DMS79 treated with DMSO at 0.1 percent for 48 hours (cell line): Measurements from ENCODE around the gene RRP9.
"Not testable (repeated sequence)": the region's sequence is repeated elsewhere in the genome, so short reads cannot be mapped to it uniquely, and the experiment has no call there.

Experiments
- DNase-seq: peaks from one replicate; lab custom pipeline; 2025; lab: John Stamatoyannopoulos, UW

Gene RRP9

GRCh38 chr3:51938780-51939425, 2.8 kb downstream of the RRP9 start:
- DNase-seq, result no peak

DNA sequence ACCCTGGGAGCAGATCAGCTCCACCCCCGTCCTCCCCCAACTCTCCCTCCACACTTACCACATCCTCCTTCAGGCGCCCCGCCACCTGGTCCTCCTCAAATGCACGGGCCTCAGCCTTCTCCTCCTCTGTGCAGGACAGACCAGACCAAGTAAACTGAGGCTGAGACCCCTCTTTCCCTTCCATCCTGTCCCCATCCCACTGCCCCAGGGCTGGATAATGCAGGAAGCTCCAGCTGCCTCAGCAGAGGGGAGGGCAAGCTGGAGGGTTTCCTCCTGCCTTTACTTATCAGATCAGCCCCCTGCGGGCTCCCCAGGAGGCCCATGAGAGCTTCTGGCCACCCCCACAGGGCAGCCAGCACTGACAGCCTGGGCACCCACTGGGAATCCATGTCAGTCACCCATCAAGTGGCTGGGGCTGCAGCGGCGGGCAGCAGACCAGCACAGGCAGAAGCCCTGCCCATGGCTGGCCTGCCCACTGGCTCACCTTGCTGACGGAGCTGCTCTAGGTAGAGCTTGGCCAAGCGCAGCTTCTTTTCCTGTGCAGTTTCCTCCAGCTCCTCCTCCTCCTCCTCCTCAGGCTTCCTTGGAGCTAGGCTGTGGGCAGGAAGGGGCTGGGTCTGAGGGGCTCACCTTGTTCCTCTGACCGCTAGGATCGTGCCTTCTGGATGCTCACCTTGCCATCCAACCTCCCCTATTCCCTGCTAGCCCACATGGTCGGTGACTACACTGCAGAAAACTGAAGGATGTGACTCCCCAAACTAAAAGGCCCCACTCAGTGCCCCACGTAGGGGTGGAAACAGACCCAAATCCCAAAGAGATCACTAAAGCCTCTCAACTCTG, 3.9 kb downstream of the RRP9 start:
- no peak for DNase-seq

- DNase-seq, result no peak
Measured at GRCh38 chr3:51937014-51937413, 4.7 kb downstream of the RRP9 start.

DNA sequence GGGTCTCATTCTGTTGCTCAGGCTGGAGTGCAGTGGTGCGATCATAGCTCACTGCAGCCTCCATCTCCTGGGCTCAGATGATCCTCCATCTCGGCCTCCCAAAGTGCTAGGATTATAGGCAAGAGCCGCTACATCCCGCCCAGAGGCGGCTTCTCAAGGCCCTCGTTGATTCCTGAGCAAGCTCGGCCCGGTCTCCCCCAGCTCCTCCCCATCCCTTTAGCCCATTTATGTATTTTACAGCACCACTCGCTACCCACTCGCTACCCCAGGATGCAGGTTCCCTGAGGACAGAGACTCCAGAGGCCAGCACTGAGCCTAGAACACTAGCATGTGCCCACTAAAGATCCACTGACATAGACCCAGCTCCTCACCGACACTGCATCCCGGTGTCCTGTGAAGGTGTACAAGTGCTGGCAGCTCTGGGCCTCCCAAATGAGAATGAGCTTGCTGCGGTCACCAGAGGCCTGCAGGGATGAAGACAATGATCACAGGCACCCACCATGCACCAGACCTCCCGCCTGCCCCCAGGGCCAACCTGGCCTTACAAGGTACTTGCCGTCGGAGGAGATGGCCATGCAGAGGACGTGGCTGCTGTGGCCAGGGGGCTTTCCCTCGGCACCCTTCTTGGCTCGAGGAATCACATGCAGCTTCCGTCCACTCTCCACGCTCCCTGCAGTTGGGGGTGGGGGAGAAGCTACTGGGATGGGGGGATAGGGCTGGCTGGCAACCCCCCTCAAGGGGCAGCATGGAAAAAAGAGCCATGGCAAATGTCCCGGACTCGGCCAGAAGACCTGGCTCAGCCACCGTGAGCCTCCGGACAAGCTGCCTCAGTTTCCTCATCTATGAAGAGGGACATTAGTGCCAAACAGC, 5.6 kb downstream of the RRP9 start:
- DNase-seq, result no peak

DNA sequence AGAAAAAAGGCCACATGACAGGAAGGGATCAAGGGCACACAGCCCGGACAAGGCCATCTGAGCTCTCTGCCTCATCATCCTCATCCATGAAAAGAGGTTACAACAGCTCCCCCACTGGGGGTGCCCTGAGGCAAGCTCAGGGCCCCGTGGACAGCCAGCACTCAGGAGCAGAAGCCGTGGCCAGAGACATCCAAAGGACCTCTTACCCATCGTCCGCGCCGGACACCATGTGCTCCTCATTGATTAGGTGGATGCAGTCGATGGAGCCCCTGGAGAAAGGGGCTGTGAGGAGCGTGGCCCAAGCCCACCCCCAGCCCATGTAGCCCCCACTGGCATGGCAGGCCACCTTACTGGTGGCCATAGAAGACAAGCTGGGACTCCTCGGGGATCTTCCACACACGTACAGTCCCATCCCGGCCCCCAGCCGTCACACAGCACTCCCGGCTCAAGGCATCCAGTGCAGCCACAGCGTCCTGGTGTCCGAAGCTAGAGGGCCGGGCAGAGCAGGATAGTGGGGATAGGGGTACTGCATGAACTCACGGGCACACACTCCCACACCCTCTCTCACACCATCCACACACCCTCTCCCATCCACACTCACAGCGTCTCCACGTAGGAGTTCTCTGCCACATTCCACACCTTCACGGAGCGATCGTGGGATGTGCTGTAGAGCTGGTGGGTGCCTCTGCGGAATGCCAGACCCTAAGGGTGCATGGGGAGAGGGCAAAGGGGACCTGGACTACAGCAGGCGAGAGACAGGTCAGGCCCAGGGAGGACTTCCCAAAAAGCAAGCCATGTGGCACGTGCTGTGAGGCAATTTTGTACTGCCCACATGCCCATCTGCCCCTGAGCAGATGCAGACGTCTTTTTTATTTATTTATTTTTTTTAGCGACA, 6.5 kb downstream of the RRP9 start:
- no peak for DNase-seq

DNA sequence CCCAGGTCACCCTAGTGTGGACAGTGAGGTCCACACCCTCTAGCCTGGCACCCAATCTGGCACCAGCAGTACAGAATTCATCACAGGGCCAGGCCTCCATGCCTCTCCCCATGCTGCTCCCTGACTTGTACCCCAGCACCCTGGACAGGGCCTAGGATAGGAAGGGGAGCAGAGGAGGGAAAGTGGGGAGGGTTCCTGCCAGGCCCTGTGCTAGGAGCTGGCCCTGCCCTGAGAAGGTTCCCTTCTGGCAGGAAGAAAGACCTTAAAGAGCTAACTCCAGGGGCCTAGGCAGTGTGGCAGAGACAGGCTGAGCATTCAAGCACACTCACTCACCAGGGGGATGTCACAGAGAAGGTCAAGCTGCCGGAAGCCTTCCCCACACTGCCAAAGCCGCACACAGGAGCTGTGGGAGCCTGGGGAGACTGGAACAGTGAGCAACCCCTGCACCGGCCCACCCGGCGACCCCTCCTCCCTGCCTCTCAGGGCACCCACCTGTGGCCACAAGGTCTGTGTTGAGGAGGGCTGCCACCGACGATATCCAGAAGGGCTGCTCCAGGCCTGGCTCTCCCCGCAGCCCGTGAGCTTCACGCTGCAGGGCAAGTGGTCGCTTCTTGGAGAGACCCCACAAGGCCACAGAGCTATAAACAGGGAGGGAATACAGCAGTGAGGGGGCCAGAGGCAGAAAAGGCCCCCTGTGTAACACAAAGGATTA, 7.4 kb downstream of the RRP9 start:
- no peak for DNase-seq

- no peak for DNase-seq
Measured at GRCh38 chr3:51933471-51934138, 8.1 kb downstream of the RRP9 start.

DNA sequence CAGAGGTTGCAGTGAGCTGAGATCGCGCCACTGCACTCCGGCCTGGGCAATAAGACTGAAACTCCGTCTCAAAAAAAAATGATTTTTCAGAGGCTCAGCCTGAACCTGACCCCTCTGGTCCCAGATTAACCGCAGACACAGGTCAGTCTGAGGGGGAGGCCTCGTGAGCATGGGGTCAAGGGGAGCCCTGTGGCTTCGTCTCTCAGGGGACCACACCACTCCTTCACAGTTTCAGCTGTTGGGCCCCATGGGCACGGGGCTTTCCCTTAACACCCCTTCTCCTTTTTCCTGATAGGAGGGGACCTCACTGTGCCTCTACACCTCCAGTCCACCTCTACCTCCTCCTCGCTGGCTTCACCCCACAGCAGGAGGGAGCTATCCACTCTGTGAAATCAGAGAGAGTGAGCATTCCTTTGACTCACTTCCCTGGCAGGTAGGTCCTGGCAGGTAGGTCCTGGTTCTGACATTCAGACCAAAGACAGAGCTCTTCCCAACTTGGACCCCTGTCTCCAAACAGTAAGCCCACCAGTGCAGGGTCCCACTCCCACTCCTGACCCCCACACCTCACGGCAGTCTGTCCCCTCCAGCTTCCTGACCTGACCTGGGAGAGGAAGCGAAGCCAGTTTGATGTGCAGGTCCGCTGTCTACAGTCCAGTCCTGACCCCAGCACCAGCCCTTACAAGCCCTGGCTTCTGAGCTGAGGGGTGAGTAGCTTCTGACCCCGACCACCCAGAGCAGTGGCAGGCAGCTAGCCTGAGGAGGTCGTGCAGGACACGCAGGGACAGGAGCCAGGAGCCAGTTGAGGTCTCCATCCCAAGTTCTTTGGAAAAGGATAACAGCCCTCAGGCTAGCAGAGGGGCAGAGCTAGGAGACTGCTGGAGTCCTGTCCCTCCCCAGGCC, 9.0 kb downstream of the RRP9 start:
- DNase-seq, result no peak

DNA sequence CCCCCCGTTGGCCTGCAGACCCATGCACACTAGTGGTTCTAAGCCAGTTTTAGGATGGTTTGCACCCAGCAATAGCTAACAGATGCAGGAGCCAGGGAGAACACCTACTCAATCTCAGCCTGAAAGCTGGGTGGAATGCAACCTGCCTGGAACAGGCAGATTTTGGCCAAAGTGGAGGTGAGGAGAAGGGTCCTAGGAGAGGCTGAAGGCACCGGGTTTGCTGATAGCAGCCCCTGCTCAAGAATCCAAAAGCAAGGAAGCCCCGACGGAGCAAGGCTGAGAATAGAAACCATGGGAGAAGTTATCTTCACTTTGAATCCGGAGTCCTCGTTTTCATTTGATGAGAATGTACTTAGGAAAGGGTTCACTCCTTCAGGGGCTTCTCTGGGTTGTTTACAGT, 9.9 kb downstream of the RRP9 start:
- DNase-seq, result no peak

- DNase-seq, result no peak
Measured at GRCh38 chr3:51930439-51930838, 11.3 kb downstream of the RRP9 start.

GRCh38 chr3:51929420-51930003, 12.2 kb downstream of the RRP9 start:
- no peak for DNase-seq

DNA sequence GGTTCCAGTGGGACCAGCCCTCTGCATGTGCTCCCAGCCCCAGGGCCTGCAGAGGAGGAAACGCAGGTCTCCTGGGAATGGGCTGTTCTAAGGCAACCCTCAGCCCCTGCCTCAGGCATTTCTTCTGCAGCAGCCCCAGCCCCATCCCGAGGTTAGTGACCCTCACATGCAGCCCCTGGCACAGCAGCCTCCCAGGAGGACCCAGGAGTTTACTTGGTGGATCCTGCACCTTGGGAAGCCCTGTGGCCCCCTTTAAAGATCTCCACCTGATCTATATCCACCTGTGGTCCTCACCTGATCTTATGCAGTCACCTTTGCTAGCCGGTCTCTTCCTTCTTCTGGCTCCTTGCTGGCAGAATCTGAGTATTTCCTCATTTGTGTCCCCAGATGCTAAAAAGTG, 12.7 kb downstream of the RRP9 start:
- not testable (repeated sequence) for DNase-seq

GRCh38 chr3:51928438-51928837, 13.3 kb downstream of the RRP9 start:
- no peak for DNase-seq

- no peak for DNase-seq
Measured at GRCh38 chr3:51927061-51927977, 14.4 kb downstream of the RRP9 start.

- DNase-seq, result no peak
Measured at GRCh38 chr3:51921081-51921578, 20.6 kb downstream of the RRP9 start.

DNA sequence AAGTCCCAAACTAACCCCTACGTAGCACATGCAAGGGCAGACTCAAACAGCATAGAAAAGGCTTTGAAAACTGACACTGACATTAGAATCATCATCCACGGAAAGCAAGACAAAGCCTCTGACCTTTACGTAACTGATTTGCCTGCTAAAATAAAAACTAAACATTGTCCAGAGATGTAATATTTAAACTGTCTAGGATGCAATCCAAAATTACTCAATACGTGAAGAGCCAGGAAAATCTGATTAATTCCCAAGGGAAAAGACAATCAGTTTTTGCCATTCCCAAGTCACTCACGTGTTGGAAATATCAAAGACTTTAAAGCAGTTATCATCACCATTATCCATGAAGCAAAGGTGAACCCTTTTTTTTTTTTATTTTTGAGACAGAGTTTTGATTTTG, 25.3 kb downstream of the RRP9 start:
- DNase-seq, result no peak

GRCh38 chr3:51908026-51908425, 33.7 kb downstream of the RRP9 start:
- DNase-seq, result no peak
